K562 (cell line): ENCODE results near the gene LMO2. TPM values are rescaled to one million over a fixed set of nuclear protein-coding genes. Genes with fewer than 3 reads are reported as not detected.
A peak's percentile ranks its signal among the peaks of the same experiment; 100 is the strongest.

Source experiments
- ATAC-seq: fragments of 200-7000 bp; cut with Tn5 transposase; 3 replicates; pipeline ENCODE4 v1.9.1; 2020; ENCODE audit warnings: moderate library complexity
- BruUV-seq: library from RNA; stranded (reverse); fragments of 400-500 nt; replicated peaks from 2 replicates; lab custom pipeline; 2021; lab: Mats Ljungman, UMichigan
- CTCF ChIA-PET: fragments of 300-600 bp; formaldehyde crosslinking; extraction: SDS; loops from one replicate; lab custom pipeline; 2021; ENCODE audit warnings: low intra/inter-chr PET ratio; lab: Yijun Ruan, JAX
- POLR2A ChIA-PET: fragments of 300-600, 350-650 bp; sonication (Branson Sonifier 250); formaldehyde crosslinking; extraction: SDS; loops from one replicate; lab custom pipeline; 2021; ENCODE audit warnings: antibody characterized with exemption, inconsistent platforms; lab: Yijun Ruan, JAX
- DNase-seq, 4 experiments: peaks; one replicate each; pipeline versions ENCODE4 v3.0.0 to v3.0.0-alpha.2; 2011 to 2018; ENCODE audit warnings: low spot score in 3 of 4, mixed read lengths in 3 of 4; ENCODE audit errors: extremely low read depth in 1 of 4
- FAIRE-seq: peaks from 2 replicates; lab custom pipeline; 2011; peaks lifted over from hg19 to GRCh38; lab: Jason Lieb, UNC
- H2AFZ ChIP-seq: 2 replicates; pipeline ENCODE4 v1.6.0; 2011; ENCODE audit warnings: low read depth, low read length, control low read depth, inconsistent platforms
- H3K27ac ChIP-seq: fragments of 200-600 bp; 3 replicates; pipeline ENCODE4 v1.8.0; 2011; ENCODE audit warnings: low read depth, mild to moderate bottlenecking, control low read depth, inconsistent platforms, low read length, moderate library complexity, mixed read lengths; ENCODE audit errors: extremely low read depth
- H3K27me3 ChIP-seq, 2 experiments: fragments of 300-600 bp in 1 of 2; 2 replicates in 1 of 2; 3 replicates in 1 of 2; pipeline versions ENCODE4 v1.6.0 to v1.8.0; 2011; ENCODE audit warnings: inconsistent platforms in 2 of 2, low read length in 2 of 2, mild to moderate bottlenecking in 1 of 2, mixed read lengths in 1 of 2, moderate library complexity in 1 of 2; ENCODE audit not compliant: control insufficient read depth in 2 of 2, insufficient read depth in 2 of 2
- H3K36me3 ChIP-seq: fragments of 300-600 bp; 3 replicates; pipeline ENCODE4 v1.8.0; 2011; ENCODE audit warnings: mild to moderate bottlenecking, low read length, inconsistent platforms; ENCODE audit not compliant: control insufficient read depth, insufficient read depth
- H3K4me1 ChIP-seq, 2 experiments: fragments of 200-600 bp in 1 of 2; replicated peaks in 1 of 2; 2 replicates in 1 of 2; 3 replicates in 1 of 2; pipeline versions ENCODE4 v1.5.1 to v1.8.0; 2011; ENCODE audit warnings: inconsistent platforms in 2 of 2, low read length in 2 of 2, mild to moderate bottlenecking in 1 of 2, mixed read lengths in 1 of 2, moderate library complexity in 1 of 2; ENCODE audit not compliant: control insufficient read depth in 2 of 2, insufficient read depth in 2 of 2
- H3K4me2 ChIP-seq: 2 replicates; pipeline ENCODE4 v1.6.1; 2011; ENCODE audit warnings: low read length, control low read depth, inconsistent platforms, mixed read lengths; ENCODE audit not compliant: insufficient read depth
- H3K4me3 ChIP-seq: fragments of 200-600 bp; sonication (generic), shearing (Covaris generic); 2 replicates; pipeline ENCODE4 v1.5.1; 2016; ENCODE audit warnings: control low read depth, inconsistent platforms
- H3K79me2 ChIP-seq: fragments of 200-600 bp; 3 replicates; pipeline ENCODE4 v1.8.0; 2011; ENCODE audit warnings: low read length, inconsistent platforms; ENCODE audit not compliant: control insufficient read depth, insufficient read depth
- H3K9ac ChIP-seq, 2 experiments: 2 replicates each; pipeline versions ENCODE4 v1.6.0 to v1.6.1; 2011; ENCODE audit warnings: low read depth in 2 of 2, low read length in 2 of 2, control low read depth in 1 of 2, inconsistent platforms in 1 of 2, mild to moderate bottlenecking in 1 of 2, mixed read lengths in 1 of 2; ENCODE audit not compliant: insufficient read depth in 1 of 2
- H3K9me1 ChIP-seq: one replicate; pipeline ENCODE4 v1.6.0; 2011; ENCODE audit warnings: inconsistent platforms, mild to moderate bottlenecking, low read length, moderate library complexity; ENCODE audit not compliant: control insufficient read depth, insufficient read depth
- H3K9me3 ChIP-seq: replicated peaks from 2 replicates; pipeline ENCODE4 v1.5.1; 2011; ENCODE audit warnings: low read depth, low read length, inconsistent platforms; ENCODE audit not compliant: control insufficient read depth, insufficient read depth
- H4K20me1 ChIP-seq: replicated peaks from 2 replicates; pipeline ENCODE4 v1.6.1; 2011; ENCODE audit warnings: low read length, inconsistent platforms, mixed read lengths; ENCODE audit not compliant: control insufficient read depth, insufficient read depth
- CTBP1 ChIP-seq: fragments of 450-650 bp; IDR thresholded peaks from 2 replicates; pipeline ENCODE4 v1.6.1; 2016; ENCODE audit warnings: borderline replicate concordance
- FOSL1 ChIP-seq: fragments of 200-800 bp; sonication (Bioruptor generic); conservative IDR thresholded peaks from 2 replicates; pipeline ENCODE4 v1.6.1; 2016; ENCODE audit warnings: missing genetic modification characterization, missing compliant biosample characterization
- FOXP1 ChIP-seq: sonication (generic); formaldehyde crosslinking; IDR thresholded peaks from 2 replicates; pipeline ENCODE4 v1.8.0; 2022; ENCODE audit warnings: mild to moderate bottlenecking, missing genetic modification reagents
- WGBS: fragments of 100-300 bp; shearing (Covaris generic); methylation state at CpG from one replicate; pipeline ENCODE4 v1.1.6; 2016; ENCODE audit warnings: low coverage, mixed read lengths; ENCODE audit not compliant: insufficient coverage; ENCODE audit errors: missing lambda C conversion rate; 5-methylcytosine and 5-hydroxymethylcytosine counted together
- in situ Hi-C: fragments of 300-500 bp; cut with MboI; formaldehyde crosslinking; loops from 4 replicates; pipeline ENCODE4 v1.15.0; 2018; ENCODE audit warnings: inconsistent platforms, mixed read lengths
- intact Hi-C: fragments of 100-400 bp; cut with micrococcal nuclease; formaldehyde crosslinking; loops from 2 replicates; pipeline ENCODE4 v1.14.2; 2022
- polyA plus RNA-seq, 8 experiments: library from polyadenylated mRNA; depleted of rRNA in 4 of 8; stranded (reverse) in 5 of 8; unstranded in 3 of 8; fragments of >200 nt; fragmentation: Nextera tagmentation in 2 of 8; fragmentation: Illumina TruSeq in 1 of 8; extraction: Ambion mirVana in 2 of 8; extraction: Trizol in 1 of 8; gene quantifications; 2 replicates each; pipeline versions ENCODE4 v1.2.1 to v1.2.3, GENCODE V29; 2011 to 2014; ENCODE audit warnings: inconsistent platforms in 1 of 8, missing spikeins in 1 of 8
- total RNA-seq, 7 experiments: library from RNA; depleted of rRNA in 6 of 7; stranded (reverse); fragments of >200 nt in 6 of 7; fragmentation: Illumina TruSeq in 2 of 7; extraction: Trizol in 2 of 7; gene quantifications; 2 replicates each; pipeline versions ENCODE4 v1.2.1 to v1.2.3, GENCODE V29; 2011 to 2021; ENCODE audit warnings: low replicate concordance in 1 of 7
- TF ChIP-seq, protein P1 (sequence below), 2 experiments: fragments of 450-650 bp; conservative IDR thresholded peaks; 2 replicates each; pipeline ENCODE4 v1.6.1; 2017; ENCODE audit warnings: mild to moderate bottlenecking in 2 of 2, moderate library complexity in 2 of 2

LMO2 gene
- total and polyA plus RNA-seq, 9 of the 15 experiments (the other 6 are each of a cell fraction or from before 2014, with no cell fraction given): 6.9 to 126 (median 91.5) TPM

- in situ Hi-C loops: no loop called here
- Histone ChIP-seq H3K4me2 (peak overlapping the region; percentile 32), H3K9me3 (no peaks in the 10 kb centered on the region), H2AFZ (no peak overlapping the region), H3K36me3 (peaks cover 64% of the 10 kb centered on the region), H3K27ac (no peak overlapping the region; the same call in 2 of the 3 replicates), H3K9ac (peak overlapping the region in 1 of 2 experiments; percentile 86; a peak in 1 of 4 replicates), H3K27me3 (no peaks in the 10 kb centered on the region), H3K9me1 (no peaks in the 10 kb centered on the region), H3K4me1 (peaks cover 24 to 29% of the 10 kb centered on the region in 2 experiments; a peak in 4 of 5 replicates), H3K79me2 (peaks cover 98% of the 10 kb centered on the region), H3K4me3 (no peak overlapping the region; the same call in 1 of the 2 replicates), H4K20me1 (no peaks in the 10 kb centered on the region)
- ATAC-seq: no peak
- CTCF ChIA-PET: no interaction called here
- FAIRE-seq: no peak
- POLR2A ChIA-PET: interaction anchor here (0.6 to 3.0 kb wide), 7 partner anchors 9 to 116 kb away, joined by 3 to 12 read pairs (median 4); partner anchors contain the start of gene FBXO3
- intact Hi-C loops: no loop called here
- peak in 1 of 4 experiments; percentile 24 for DNase-seq
- 92% methylated on average over 2 of the region's 2 CpGs for WGBS
- no TSS peak for BruUV-seq
- TF ChIP-seq, protein P1, sequence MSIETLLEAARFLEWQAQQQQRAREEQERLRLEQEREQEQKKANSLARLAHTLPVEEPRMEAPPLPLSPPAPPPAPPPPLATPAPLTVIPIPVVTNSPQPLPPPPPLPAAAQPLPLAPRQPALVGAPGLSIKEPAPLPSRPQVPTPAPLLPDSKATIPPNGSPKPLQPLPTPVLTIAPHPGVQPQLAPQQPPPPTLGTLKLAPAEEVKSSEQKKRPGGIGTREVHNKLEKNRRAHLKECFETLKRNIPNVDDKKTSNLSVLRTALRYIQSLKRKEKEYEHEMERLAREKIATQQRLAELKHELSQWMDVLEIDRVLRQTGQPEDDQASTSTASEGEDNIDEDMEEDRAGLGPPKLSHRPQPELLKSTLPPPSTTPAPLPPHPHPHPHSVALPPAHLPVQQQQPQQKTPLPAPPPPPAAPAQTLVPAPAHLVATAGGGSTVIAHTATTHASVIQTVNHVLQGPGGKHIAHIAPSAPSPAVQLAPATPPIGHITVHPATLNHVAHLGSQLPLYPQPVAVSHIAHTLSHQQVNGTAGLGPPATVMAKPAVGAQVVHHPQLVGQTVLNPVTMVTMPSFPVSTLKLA (conservative IDR thresholded peaks at IDR 0.05): 0 out of 4 replicates have a peak, but pooled peaks of 1 of the 2 experiments have one; percentile 12
- TF ChIP-seq CTBP1 (peak; percentile 45; the same call in 1 of the 2 replicates), FOXP1 (0 out of 2 replicates have a peak, but pooled peaks have one; percentile 16), FOSL1 (no peak)
These were observed 24.9 kb downstream of the LMO2 start for GRCh38 chr11:33866936-33867335.
